HepG2 (cell line): ENCODE results near the gene ACAP1. TPM values are rescaled to one million over a fixed set of nuclear protein-coding genes. Genes with fewer than 3 reads are reported as not detected.

Experiments
- ATAC-seq: fragments of 200-7000 bp; cut with Tn5 transposase; 3 replicates; pipeline ENCODE4 v1.9.1; 2020; ENCODE audit warnings: mild to moderate bottlenecking, moderate library complexity
- BruUV-seq: library from RNA; stranded (reverse); fragments of 400-500 nt; replicated peaks from 2 replicates; lab custom pipeline; 2021; lab: Mats Ljungman, UMichigan
- CTCF ChIA-PET: fragments of 300-600 bp; formaldehyde crosslinking; extraction: SDS; loops from one replicate; lab custom pipeline; 2021; ENCODE audit warnings: low total read pairs, inconsistent platforms, low intra/inter-chr PET ratio; lab: Yijun Ruan, JAX
- POLR2A ChIA-PET: fragments of 350-600 bp; sonication (Branson Sonifier 250); formaldehyde crosslinking; loops from one replicate; lab custom pipeline; 2020; ENCODE audit warnings: antibody characterized with exemption, inconsistent platforms; lab: Yijun Ruan, JAX
- DNase-seq: peaks from one replicate; pipeline ENCODE4 v3.0.0-alpha.2; 2015; ENCODE audit warnings: low spot score
- FAIRE-seq: peaks from 3 replicates; lab custom pipeline; 2011; peaks lifted over from hg19 to GRCh38; lab: Jason Lieb, UNC
- H2AFZ ChIP-seq: one replicate; pipeline ENCODE4 v1.6.1; 2011; ENCODE audit warnings: low read length, inconsistent platforms
- H3K27ac ChIP-seq: fragments of 300-600 bp; 3 replicates; pipeline ENCODE4 v1.8.0; 2011; ENCODE audit warnings: mixed run types, mild to moderate bottlenecking, mixed read lengths, low read length, inconsistent platforms; ENCODE audit not compliant: insufficient read depth; ENCODE audit errors: extremely low read length
- H3K27me3 ChIP-seq, 2 experiments: fragments of 200-600 bp in 1 of 2; 2 replicates in 1 of 2; 3 replicates in 1 of 2; pipeline versions ENCODE4 v1.6.0 to v1.8.0; 2011; ENCODE audit warnings: low read length in 2 of 2, mild to moderate bottlenecking in 2 of 2, moderate library complexity in 2 of 2, inconsistent platforms in 1 of 2; ENCODE audit not compliant: insufficient read depth in 2 of 2, control insufficient read depth in 1 of 2
- H3K36me3 ChIP-seq, 2 experiments: fragments of 200-600 bp in 1 of 2; replicated peaks in 1 of 2; 2 replicates in 1 of 2; 3 replicates in 1 of 2; pipeline versions ENCODE4 v1.5.1 to v1.8.0; 2011; ENCODE audit warnings: low read length in 2 of 2, inconsistent platforms in 1 of 2; ENCODE audit not compliant: insufficient read depth in 2 of 2, control insufficient read depth in 1 of 2
- H3K4me1 ChIP-seq: 2 replicates; pipeline ENCODE4 v1.5.1; 2012; ENCODE audit warnings: low read length, inconsistent platforms; ENCODE audit not compliant: insufficient read depth
- H3K4me2 ChIP-seq: 2 replicates; pipeline ENCODE4 v1.6.0; 2011; ENCODE audit warnings: low read depth, low read length, inconsistent platforms
- H3K4me3 ChIP-seq, 3 experiments: fragments of 200-600 bp in 1 of 3; sonication (generic), shearing (Covaris generic) in 1 of 3; replicated peaks in 1 of 3; 2 replicates each; pipeline ENCODE4 v1.5.1; 2011 to 2016; ENCODE audit warnings: low read length in 3 of 3, inconsistent platforms in 2 of 3, low read depth in 2 of 3, mild to moderate bottlenecking in 2 of 3, control low read depth in 1 of 3, mixed read lengths in 1 of 3; ENCODE audit not compliant: insufficient read depth in 1 of 3
- H3K79me2 ChIP-seq: one replicate; pipeline ENCODE4 v1.6.1; 2011; ENCODE audit warnings: low read length, inconsistent platforms; ENCODE audit not compliant: insufficient read depth
- H3K9ac ChIP-seq: 2 replicates; pipeline ENCODE4 v1.6.0; 2011; ENCODE audit warnings: mild to moderate bottlenecking, low read depth, low read length, inconsistent platforms; ENCODE audit not compliant: insufficient read depth
- H3K9me3 ChIP-seq: 2 replicates; pipeline ENCODE4 v1.5.1; 2012; ENCODE audit warnings: mild to moderate bottlenecking, low read length
- H4K20me1 ChIP-seq: 2 replicates; pipeline ENCODE4 v1.6.0; 2011; ENCODE audit warnings: inconsistent platforms, mild to moderate bottlenecking, low read length, moderate library complexity; ENCODE audit not compliant: insufficient read depth
- AGO1 ChIP-seq: fragments of 200-400 bp; formaldehyde crosslinking; IDR thresholded peaks from 2 replicates; pipeline ENCODE4 v1.6.1; 2017; ENCODE audit warnings: mild to moderate bottlenecking, low read depth, low read length, moderate library complexity; ENCODE audit not compliant: poor library complexity, severe bottlenecking
- CEBPB ChIP-seq: IDR thresholded peaks from 2 replicates; pipeline ENCODE4 v1.6.1; 2011; ENCODE audit warnings: low read depth, low read length, improper control_type of control experiment, borderline replicate concordance
- FOXA1 ChIP-seq, 2 experiments: fragments of 450-650 bp in 1 of 2; sonication (generic) in 1 of 2; formaldehyde crosslinking in 1 of 2; IDR thresholded peaks; 2 replicates each; pipeline versions ENCODE4 v1.4.0 to v1.6.1; 2016 to 2020; ENCODE audit warnings: missing genetic modification reagents in 1 of 2
- KDM6A ChIP-seq: IDR thresholded peaks from 2 replicates; pipeline ENCODE4 v1.6.1; 2016; ENCODE audit warnings: low read depth
- KLF11 ChIP-seq: IDR thresholded peaks from 2 replicates; pipeline ENCODE4 v1.6.1; 2016; ENCODE audit warnings: missing compliant biosample characterization
- NFYB ChIP-seq: sonication (generic); formaldehyde crosslinking; IDR thresholded peaks from 2 replicates; pipeline ENCODE4 v1.4.0; 2020; ENCODE audit warnings: missing genetic modification reagents
- RFXAP ChIP-seq: sonication (generic); formaldehyde crosslinking; IDR thresholded peaks from 2 replicates; pipeline ENCODE4 v1.4.0; 2020; ENCODE audit warnings: missing genetic modification reagents, borderline replicate concordance
- TCF12 ChIP-seq, 2 experiments: fragments of 450-650 bp in 1 of 2; sonication (generic) in 1 of 2; formaldehyde crosslinking in 1 of 2; IDR thresholded peaks; 2 replicates each; pipeline versions ENCODE4 v1.6.1 to v1.8.0; 2017 to 2022; ENCODE audit warnings: antibody characterized with exemption in 1 of 2, mild to moderate bottlenecking in 1 of 2, missing genetic modification reagents in 1 of 2, moderate library complexity in 1 of 2
- YEATS4 ChIP-seq: sonication (generic); formaldehyde crosslinking; IDR thresholded peaks from 2 replicates; pipeline ENCODE4 v1.4.0; 2020; ENCODE audit warnings: missing genetic modification reagents, borderline replicate concordance
- ZFYVE20 ChIP-seq: sonication (generic); formaldehyde crosslinking; IDR thresholded peaks from 2 replicates; pipeline ENCODE4 v1.8.0; 2023; ENCODE audit warnings: low read depth, mild to moderate bottlenecking, moderate library complexity, missing genetic modification reagents, borderline replicate concordance
- ZNF674 ChIP-seq: sonication (generic); formaldehyde crosslinking; IDR thresholded peaks from 2 replicates; pipeline ENCODE4 v1.5.0; 2020; ENCODE audit warnings: low read depth, mild to moderate bottlenecking, missing genetic modification reagents
- WGBS: methylation state at CpG from one replicate; pipeline ENCODE4 v1.1.6; 2017; ENCODE audit warnings: low lambda C conversion rate; 5-methylcytosine and 5-hydroxymethylcytosine counted together
- in situ Hi-C: cut with HindIII; loops from 2 replicates; pipeline ENCODE4 v1.10.0; 2017; ENCODE audit warnings: low pct_unique_long_range_greater_than_20kb; ENCODE audit not compliant: extremely low pct_ligation_motif_present
- intact Hi-C: fragments of 100-400 bp; cut with micrococcal nuclease; formaldehyde crosslinking; loops from one replicate; pipeline ENCODE4 v1.10.0; 2022; ENCODE audit not compliant: unreplicated experiment
- polyA plus RNA-seq, 8 experiments: library from polyadenylated mRNA; depleted of rRNA in 3 of 8; stranded (reverse) in 7 of 8; unstranded in 1 of 8; fragments of >200 nt; fragmentation: Illumina TruSeq in 4 of 8; extraction: Trizol in 4 of 8; gene quantifications; 2 replicates each; pipeline versions ENCODE4 v1.2.1 to v1.2.3, GENCODE V29; 2011 to 2016; ENCODE audit warnings: low read depth in 4 of 8, missing spikeins in 1 of 8, mixed read lengths in 1 of 8; ENCODE audit not compliant: insufficient read depth in 1 of 8
- total RNA-seq, 5 experiments: library from RNA; depleted of rRNA; stranded (reverse); fragments of >200 nt; fragmentation: Illumina TruSeq; extraction: Trizol; gene quantifications; 2 replicates each; pipeline ENCODE4 v1.2.3, GENCODE V29; 2016; ENCODE audit warnings: low read depth in 1 of 5
- TF ChIP-seq, protein P1 (sequence below): sonication (generic); formaldehyde crosslinking; IDR thresholded peaks from 2 replicates; pipeline ENCODE4 v1.5.0; 2020; ENCODE audit warnings: missing genetic modification reagents

ACAP1 gene
- total and polyA plus RNA-seq, 2 of the 13 experiments (the other 11 are each of a cell fraction or from before 2014, with no cell fraction given) = 1.3 to 2.5 TPM

DNA sequence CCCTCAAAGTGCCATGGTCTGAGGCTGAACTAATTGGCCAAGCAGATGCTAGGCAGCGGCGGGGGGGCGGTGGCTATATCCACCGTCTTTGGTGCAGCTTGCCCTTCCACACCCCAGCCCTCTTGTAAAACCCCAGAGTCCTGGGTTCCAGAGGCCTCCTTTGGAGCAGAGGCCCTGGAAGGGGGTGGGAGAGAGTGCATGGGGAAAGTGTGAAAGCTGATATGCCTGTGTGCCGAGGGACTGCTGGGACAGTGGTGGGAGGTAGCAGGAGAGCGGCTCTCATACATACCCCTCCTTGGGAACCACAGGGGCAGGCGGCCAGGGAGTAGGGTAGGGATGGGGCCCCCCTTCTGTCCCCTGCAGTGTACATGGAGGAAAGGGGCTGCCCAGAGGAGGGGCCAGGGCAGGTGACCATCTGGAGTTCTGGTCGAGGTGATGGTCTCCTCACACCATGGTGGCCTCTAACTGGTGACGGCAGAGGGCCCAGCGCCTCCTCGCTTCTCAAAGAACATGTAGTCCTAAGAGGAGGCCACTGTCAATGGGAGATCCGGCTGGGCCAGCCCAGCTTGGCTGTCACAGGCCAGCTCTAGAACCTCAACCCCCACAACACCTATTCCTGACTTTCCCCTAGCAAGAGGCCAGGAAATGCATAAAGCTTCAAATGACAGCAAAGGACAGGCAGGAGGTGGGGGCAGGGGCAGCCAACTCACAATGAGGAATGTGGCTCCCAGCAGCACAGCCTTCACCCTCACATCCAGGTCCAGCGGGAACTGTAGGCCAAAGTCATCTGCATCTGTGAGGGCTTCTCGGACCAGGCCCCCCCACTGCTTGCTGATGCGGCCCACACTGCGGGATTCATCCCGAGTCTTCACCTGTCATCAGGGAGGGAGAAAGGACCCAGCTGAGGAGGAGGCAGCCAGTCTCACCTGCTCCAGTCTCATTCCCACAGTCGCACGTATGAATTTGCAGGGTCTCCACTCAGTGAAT lies 53.9 kb downstream of the ACAP1 start:
- peaks cover 0 to 2% of the 10 kb centered on the region in 2 experiments; a peak in 2 of 5 replicates for H3K36me3 ChIP-seq
- ATAC-seq (no peak), FAIRE-seq (no peak), DNase-seq (no peak)
- no peak overlapping the region for H3K4me3 ChIP-seq
- no peaks in the 10 kb centered on the region for H4K20me1 ChIP-seq
- TF ChIP-seq NFYB (CRISPR knock-in tag) = no peak
- no peak for TF ChIP-seq FOXA1 (IDR thresholded peaks at IDR 0.05)
- TF ChIP-seq FOXA1 (CRISPR knock-in tag; IDR thresholded peaks at IDR 0.05) = no peak
- TF ChIP-seq ZFYVE20 (CRISPR knock-in tag) = no peak
- TF ChIP-seq, protein P1, sequence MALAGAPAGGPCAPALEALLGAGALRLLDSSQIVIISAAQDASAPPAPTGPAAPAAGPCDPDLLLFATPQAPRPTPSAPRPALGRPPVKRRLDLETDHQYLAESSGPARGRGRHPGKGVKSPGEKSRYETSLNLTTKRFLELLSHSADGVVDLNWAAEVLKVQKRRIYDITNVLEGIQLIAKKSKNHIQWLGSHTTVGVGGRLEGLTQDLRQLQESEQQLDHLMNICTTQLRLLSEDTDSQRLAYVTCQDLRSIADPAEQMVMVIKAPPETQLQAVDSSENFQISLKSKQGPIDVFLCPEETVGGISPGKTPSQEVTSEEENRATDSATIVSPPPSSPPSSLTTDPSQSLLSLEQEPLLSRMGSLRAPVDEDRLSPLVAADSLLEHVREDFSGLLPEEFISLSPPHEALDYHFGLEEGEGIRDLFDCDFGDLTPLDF (CRISPR knock-in tag) = no peak
- TF ChIP-seq KLF11 = no peak
- no peak for TF ChIP-seq CEBPB
- no peak for TF ChIP-seq AGO1
- TF ChIP-seq KDM6A = no peak
- no peak for TF ChIP-seq ZNF674 (CRISPR knock-in tag)
- no peak for TF ChIP-seq YEATS4
- TF ChIP-seq TCF12 (IDR thresholded peaks at IDR 0.05) = no peak
- no peak for TF ChIP-seq TCF12 (CRISPR knock-in tag; IDR thresholded peaks at IDR 0.05)
- no peak for TF ChIP-seq RFXAP
- intact Hi-C loops (no loop called here), in situ Hi-C loops (no loop called here)
- ChIA-PET POLR2A (interaction anchor here (2.4 kb wide), 1 partner anchor 13 kb away, joined by 12 read pairs; the partner anchor contains the start of gene TMEM256), CTCF (no interaction called here)
- BruUV-seq = no TSS peak
- WGBS = 88% methylated on average over 14 of the region's 19 CpGs
- no peak overlapping the region for H3K9ac ChIP-seq
- H3K4me2 ChIP-seq = no peak overlapping the region
- H3K27me3 ChIP-seq = no peaks in the 10 kb centered on the region
- no peaks in the 10 kb centered on the region for H3K9me3 ChIP-seq
- H2AFZ ChIP-seq = no peak overlapping the region
- H3K4me1 ChIP-seq = peaks cover 13% of the 10 kb centered on the region
- no peak overlapping the region for H3K27ac ChIP-seq
- no peaks in the 10 kb centered on the region for H3K79me2 ChIP-seq
